ENCODE measurements around the gene COPS3.

Gene COPS3

DNA sequence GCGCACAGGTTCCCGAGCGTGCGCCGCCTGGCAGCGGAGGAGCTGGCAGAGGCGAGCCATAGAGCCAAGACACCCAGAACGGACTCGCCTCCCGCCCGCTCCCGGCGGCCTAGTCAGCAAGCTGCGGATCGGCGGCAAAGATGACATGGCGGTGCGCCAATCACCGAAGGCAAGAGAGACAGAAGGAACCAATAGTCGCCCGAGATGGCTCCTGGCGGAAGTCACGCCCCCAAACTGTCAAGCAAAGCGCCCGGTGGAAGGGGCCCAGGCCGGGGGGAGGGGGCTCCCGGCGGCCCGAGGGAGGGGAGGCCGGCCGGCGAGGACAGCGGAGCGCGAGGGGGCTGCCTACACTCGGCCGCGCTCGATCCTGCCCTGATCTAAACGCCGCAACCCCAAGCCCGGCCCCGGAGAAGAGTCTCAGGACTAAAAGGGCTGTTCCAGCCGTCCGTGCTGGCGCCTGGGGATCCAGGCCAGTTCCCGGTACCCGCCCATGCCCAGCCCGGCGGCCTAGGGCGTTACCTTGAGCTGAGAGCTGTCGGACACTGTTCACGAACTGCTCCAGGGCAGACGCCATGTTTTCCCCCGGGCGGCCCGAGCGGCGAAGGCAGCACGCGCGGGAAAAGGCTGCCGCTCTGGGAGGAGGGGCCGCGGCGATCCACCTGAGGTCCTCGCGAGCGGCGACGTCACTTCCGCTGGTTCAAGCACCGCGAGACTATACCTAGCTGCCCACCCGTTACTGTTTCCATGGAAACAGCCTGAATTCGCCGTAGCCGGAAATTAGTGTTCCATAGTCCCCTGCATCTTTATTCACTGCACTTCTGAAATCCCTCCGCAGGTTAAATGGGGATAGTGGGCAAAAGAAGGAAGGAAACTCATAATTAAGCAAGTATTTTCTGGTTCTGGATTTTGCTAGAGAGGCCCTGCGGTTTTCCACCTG lies at the start of gene COPS3:
Gene COPS3 (minus strand): TSS at position 634 of the 937 bp plus-strand sequence. CDS start 60 bp downstream, at position 574.
- peak; percentile 96 to 97 for DNase-seq (ENCODE audit: low read depth in 2 of 2)

DNA sequence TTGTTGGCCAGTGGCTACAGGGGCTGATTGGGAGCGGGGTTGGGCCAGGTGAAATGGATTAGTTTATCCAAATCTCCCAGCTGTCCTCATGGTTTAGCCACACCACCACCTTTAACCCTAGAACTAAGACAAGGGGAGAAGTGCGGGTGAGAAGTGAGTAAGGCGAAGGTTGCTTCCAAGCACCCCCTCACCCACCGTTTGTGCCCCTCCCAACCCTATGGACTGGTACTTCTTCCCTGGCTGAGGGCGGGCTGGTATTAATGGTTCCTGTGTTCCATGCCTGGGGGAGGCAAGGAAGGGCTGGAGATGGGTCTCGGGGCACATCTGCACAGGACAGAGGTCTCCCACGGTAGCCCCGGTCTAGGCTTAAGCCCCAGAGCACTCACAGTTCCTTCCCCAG lies 47.2 kb upstream of the COPS3 start:
- DNase-seq (ENCODE audit: low read depth in 2 of 2), result no peak

DNA sequence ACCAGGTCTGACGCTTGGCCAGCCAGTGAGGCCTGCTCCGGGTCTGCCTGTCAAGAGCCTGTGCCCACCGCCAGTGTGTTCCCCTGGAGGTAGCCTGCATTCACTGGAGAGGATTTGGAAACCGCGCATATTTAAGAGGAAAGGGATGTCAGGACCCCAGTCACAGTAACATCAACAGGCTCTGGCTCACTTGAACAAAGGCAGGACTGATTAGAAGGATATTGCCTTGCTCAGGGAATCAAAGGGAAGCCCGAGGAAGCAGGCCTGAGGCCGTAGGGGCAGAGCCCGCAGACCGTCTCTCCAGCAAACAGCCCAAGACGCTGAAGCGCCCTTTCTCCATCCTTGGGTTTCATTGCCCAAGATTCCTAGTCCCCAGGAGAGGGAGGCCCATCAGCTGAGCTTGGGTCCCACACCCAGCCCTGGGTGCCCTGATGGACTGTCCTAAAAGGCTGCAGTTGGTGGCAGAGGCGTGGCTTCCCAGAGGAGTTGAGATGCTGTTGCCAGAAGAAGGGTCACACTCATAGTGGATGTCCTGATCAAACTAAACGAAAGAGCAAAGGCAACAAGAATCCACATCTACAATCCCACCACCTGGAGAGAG lies 45.3 kb upstream of the COPS3 start:
- DNase-seq (ENCODE audit: low read depth in 2 of 2), result no peak

DNA sequence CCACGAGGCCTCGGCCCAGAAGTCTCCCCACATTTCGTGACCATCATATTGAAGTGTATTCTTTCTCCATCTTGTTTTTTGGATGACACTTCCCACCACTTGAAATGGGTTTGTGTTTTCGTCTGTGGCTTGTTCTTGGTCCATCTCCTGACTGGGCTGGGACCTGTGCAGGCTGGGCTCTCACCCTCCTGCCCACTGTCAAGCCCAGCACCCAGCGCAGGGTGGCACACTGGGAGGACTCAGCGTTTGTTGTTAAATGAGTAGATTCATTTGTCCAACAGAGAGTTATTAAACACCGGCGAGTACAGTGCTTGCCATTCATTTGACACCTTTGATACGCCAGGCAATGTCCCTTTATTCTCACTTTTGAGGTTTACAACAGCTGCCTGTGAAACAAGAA lies 44.8 kb upstream of the COPS3 start:
- no peak for DNase-seq (ENCODE audit: low read depth in 2 of 2)

DNA sequence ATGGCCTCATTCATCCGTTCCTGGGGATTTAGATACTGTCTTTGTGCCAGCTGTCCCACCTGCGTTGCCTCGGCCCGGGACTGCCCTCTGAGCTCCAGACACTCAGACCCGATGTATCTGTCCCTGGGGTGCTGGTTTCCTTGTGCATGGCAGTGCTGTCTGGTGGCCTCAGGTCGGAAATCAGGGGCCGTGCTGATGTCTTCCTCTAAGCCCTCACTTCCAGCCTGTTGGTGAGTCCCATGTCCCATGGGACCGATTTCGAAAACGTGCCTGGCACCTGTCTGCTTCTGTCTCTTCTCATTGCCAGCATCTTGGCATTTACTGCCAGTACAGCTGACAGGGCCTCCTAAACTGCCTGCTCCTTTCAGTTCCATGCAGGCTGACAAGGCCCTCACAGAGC lies 44.2 kb upstream of the COPS3 start:
- DNase-seq (ENCODE audit: low read depth in 2 of 2), result no peak

DNA sequence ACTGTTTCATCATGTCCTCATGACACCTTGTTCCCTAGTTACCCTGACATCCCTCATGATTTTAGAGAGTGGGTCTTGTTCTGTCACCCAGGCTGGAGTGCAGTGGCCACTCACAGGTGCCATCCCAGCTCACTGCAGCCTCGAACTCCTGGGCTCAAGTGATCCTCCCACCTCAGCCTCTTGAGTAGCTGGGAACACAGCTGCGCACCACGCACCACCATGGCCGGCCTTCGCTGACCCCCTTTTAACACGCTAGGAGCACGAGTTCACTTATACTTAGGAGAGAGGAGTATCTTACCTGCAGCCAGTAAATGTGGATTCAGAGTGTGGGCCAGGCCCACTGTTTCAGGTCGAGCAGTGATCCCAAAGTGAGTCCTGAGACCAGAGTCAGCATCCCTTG lies 43.6 kb upstream of the COPS3 start:
- no peak for DNase-seq (ENCODE audit: low read depth in 2 of 2)

DNA sequence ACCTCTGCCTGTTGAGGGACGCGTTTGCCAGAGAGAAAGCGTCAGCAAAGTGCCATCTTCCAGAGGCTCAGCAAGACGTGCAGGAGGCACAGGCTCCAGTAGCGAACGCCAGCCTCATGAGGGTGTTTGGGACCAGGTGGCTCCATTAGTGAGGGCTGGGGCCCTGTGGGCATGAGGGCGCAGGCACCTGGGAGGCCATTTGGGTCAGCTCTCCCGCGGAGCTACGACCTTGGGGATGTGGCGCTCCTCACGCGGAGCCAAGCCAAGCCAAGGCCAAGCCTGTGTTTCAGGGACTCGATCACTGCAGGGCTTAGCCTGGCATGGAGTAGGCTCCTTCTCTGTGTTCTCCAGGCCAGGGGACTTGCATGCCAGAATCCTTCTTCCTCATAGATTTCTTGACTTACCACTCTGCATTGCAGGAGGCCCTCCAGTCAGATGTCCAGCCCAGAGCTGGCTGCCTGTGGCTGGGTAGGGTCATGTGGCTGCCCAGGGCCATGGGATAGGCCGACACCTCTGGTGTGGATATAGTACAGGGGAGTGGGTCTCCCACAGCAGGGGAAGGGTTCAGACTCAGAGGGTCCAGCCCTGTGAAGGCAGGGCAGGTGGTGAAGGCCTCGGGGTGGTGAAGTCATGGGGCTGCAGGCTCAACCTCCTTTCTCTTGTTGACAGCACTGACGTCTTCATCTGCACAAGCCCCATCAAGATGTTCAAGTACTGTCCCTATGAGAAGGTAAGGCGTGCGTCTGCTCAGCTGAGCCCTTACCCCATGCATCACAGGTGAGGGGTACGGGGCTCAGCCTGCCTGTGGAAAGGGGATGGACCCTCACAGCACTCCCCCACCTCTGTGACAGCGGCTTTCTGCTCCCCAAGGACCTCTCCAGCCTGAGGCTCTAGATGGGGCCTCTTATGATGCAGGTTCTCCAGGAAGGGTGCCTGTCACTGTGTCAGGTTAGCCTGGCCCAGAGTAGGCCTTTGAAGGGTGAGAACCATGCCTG lies 41.8 kb upstream of the COPS3 start:
- DNase-seq (ENCODE audit: low read depth in 2 of 2), result no peak

DNA sequence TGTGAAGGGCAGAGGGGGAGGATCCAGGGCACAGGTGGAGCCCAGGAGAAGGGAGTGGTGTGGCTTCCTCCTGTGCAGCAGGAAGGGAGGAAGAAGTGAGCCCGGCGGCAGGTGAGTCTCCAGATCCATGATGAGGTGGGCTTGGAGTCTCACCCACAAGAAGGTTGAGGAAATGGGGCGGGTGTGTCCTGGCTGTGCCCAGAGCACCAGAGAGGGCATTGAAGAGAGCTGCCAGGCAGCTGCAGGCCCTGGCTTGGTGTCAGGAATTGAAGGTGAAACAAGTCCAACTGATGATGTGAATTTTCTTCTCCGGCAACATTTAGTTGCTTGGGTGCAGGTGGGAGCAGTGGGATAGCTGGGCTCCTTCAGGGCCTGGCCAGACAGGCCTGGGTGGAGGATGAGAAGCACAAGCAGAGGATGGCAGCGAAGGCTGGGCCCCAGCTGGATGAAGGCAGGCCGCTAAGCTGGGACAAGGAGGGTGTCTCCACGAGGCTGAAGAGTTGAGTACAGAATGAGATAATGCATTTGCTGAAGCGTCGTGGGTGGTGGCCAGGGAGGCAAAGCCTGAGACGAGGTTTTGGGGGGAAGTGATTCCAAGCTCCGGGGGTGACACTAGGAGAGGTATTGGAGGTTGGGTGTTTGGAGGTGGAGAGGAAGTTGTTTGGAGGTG lies 40.4 kb upstream of the COPS3 start:
- DNase-seq (ENCODE audit: low read depth in 2 of 2), result no peak

DNA sequence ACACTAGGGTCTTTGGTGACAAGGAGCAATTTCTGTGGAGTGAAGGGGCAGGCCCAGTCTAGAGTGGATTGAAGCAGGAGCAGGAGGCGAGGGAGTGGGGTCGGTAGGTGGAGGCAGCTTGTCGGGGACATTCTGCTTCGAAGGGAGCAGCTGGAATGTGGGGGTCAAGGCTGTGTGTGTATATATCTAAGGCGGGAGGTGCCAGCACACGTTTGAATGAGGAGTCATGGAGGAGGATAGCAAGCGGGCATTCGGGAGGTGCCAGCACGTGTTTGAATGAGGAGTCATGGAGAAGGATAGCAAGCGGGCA lies 39.8 kb upstream of the COPS3 start:
- no peak for DNase-seq (ENCODE audit: low read depth in 2 of 2)

DNA sequence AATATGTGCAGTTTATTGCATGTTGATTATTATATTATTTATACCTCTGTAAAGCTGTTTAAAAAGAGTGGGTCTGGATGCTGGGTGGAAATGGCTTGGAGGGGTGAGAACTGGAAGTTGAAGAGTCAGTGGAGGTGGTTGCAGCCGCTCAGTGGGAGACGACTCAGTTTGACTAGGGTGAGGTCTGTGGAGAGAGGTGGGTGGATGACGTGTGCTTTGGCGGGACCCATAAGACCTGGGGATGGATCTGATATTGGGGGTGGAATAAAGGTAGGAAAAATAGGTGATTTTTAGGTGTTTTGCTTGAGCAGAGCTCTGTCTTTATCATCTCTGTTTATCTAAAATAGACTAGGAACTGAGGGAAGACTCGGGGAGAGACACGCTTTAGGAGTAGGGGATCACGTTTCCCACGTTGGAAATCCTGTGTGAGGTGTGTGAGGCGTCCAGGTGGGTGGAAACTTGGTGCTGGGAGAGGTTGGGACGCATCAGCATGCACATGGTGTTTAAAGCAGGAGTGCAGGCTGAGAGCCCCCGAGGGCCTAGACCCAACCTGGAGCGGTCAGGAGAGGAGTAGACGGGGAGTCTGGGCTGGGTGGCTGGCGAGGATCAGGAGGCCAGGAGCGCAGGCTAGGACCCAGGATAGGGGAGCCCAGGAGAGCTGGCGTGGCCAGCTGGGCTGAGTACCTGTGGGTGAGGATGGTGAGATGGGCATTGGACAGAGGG lies 39.3 kb upstream of the COPS3 start:
- no peak for DNase-seq (ENCODE audit: low read depth in 2 of 2)

DNA sequence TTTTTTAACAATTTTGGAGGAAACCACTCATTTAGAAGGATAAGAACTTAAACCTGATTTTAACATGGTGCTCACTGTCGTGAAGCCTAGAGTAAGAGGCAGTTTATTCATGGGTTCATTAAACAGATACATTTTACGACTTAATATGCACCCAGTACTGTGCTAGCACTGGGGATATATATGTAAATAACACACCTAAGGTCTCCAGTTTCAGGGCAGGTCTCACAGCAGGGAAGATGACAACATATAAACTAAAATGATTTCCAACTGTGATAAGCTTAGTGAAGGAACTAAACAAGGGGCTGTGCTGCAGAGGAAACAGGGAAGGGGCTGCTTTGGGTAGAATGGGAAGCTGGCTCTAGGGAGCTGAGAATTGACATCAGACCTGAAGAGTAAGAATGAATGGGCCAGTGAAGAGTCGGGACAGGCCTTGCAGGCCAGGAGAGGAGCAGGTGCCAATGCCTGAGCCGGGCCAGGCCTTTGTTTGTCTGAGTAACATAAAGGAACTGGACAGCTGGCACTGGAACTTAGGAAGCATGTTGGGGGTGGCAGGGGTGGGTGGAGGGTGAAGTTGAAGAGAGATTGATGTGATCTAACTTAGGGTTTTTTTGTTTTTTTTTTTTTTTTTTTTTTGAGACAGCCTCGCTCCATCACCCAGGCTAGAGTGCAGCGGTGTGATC lies 34.2 kb upstream of the COPS3 start:
- no peak for DNase-seq (ENCODE audit: low read depth in 2 of 2)

DNA sequence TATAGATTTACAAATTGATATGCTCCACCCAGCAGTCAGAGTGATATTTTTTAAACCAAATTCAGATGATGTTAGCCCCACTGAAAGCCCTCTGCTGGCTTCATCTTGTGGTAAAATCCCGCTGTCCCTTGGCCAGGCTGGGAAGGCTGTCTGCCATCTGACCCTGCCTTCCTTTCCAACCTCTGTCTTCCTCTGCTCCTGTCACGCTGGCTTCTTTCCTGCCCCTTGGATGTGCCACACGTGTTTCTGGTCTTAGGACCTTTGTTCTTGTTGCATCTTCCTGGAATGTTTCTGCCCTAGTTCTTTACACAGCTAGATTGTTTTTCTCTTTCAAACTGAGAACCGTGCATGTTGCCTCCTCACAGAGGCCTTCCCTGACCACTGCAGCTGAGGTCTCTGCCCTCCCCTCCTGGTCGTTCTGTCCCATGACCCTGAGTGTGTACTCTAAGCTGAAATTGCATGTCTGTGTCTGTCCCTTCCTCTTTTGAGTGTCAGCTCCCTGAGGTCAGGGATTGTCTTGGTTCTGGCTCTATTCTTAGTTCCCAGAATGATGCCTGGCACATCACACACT lies 33.5 kb upstream of the COPS3 start:
- DNase-seq (ENCODE audit: low read depth in 2 of 2), result no peak

DNA sequence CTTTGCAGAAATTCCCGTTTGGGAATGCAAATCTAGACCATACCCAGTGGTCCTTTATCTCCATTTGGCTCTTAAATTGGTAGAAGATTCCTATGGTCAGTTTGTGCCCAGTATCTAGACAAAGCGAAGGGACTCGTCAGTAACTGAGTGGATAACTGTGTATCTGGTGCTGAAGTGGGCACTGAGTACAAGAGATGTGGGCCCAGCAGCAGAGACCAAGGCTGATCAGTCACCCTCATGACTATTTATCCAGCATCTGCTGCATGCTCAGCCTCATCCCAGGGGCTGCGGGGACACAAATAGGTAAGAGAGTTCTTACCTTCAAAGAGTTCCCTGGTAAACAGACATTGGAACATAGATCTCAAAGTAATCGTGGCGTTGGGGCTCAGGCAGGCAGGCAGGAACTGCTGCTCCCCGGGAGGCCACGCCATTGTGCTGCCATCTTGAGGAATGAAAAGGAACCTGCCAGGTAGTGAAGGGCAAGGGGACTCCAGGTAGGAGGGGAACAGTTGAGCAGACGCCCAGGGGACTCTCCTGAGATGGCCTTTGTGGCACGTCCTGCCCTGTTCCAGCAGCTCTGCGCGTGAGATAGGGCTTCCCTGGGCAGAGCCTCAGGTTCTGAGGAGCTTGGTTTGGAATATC lies 32.4 kb upstream of the COPS3 start:
- peak; percentile 41 to 66 for DNase-seq (ENCODE audit: low read depth in 2 of 2)

DNA sequence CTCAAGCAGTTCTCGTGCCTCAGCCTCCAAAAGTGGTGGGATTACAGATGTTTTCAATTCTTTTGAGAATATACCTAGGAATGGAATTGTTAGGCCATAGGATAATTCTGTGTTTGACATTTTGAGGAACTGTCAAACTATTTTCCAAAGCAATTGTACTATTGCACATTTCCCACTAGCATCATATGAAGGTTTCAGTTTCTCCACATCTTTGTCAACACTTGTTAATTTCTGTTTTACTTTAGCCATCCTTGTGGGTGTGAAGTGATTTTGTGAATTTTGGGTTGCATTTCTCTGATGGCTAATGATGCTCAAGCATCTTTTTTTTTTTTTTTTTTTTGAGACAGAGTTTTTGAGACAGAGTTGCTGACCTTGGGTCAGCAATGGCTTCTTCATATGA lies 28.3 kb upstream of the COPS3 start:
- DNase-seq (ENCODE audit: low read depth in 2 of 2), result no peak

DNA sequence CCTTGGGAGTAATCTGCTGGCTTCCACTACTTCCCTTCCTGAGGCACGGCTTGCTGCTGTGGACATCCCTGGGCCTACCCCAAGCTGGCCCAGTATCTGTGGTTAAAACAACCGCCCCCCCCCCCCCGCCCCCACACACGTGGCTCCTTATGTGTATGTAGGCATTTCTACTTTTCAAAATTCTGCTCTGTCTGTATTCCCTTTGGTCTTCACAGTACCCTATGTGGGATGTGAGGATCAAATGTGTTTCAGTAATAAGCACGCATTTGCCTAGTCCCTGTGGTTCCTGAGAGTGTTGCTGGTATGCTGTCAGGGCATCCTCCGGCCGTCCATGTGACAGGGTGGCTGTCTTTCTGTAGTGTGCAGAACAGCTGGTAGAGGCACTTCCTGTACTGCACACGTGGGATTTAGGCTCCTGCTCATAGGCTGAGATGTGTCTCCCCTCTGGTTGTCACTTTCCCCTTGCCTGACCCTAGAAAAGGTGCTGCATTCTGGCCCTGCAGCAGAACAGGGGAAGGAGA lies 24.3 kb upstream of the COPS3 start:
- peak in 1 of 2 donors; percentile 38 for DNase-seq (ENCODE audit: low read depth in 2 of 2)

DNA sequence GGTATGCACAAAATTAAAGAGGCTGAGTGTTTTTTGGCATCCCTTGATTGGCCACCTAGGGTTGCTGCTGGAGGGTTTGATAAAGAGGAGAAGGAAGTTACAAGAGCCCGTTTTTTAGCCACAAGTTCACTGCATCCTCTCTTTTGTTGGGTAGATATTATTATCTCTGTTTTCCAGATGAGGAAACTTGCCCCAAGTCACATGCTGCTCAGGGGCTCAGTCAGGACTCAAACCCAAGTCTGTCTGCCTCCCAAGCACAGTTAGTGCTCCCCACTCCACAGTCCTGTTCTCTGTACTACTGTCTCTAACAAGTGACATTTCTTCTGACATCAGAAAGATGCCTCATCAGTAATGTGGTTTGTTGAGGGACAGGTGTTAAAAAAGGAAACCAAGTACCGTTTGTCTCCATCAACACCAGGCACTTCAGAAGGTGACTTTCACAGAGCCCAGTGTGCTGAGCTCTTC lies 23.5 kb upstream of the COPS3 start:
- no peak for DNase-seq (ENCODE audit: low read depth in 2 of 2)

DNA sequence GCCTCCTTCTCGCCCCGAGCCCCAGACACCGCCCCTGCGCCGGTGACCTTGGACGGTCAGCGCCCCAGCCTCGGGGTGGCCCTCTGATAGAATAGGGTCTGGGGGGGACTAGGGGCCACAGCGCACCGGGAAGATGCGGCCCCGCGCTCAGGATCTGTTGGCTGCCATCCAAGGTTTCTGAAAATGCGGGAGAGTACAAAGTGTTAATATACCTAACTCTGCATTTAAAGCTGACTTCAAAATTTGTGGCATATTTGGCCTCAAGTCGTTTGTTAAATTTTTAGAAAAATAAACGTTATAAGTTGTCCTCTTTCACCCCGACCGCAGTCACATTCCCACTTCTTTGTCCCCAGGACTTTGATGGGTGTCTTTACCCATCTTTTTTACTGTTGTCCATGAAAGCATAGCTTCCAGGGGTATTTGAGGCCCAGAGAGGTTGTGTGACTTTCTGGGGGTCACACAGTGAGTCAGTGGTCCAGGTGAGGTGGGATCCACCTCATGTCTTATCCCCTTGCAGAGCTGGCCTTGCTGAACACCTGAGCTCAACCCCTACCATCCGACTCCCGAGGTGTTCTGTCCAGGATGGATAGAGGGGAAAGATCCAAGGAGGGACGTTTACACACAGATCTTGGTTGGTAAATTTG lies 22.9 kb upstream of the COPS3 start:
- DNase-seq (ENCODE audit: low read depth in 2 of 2), result no peak

DNA sequence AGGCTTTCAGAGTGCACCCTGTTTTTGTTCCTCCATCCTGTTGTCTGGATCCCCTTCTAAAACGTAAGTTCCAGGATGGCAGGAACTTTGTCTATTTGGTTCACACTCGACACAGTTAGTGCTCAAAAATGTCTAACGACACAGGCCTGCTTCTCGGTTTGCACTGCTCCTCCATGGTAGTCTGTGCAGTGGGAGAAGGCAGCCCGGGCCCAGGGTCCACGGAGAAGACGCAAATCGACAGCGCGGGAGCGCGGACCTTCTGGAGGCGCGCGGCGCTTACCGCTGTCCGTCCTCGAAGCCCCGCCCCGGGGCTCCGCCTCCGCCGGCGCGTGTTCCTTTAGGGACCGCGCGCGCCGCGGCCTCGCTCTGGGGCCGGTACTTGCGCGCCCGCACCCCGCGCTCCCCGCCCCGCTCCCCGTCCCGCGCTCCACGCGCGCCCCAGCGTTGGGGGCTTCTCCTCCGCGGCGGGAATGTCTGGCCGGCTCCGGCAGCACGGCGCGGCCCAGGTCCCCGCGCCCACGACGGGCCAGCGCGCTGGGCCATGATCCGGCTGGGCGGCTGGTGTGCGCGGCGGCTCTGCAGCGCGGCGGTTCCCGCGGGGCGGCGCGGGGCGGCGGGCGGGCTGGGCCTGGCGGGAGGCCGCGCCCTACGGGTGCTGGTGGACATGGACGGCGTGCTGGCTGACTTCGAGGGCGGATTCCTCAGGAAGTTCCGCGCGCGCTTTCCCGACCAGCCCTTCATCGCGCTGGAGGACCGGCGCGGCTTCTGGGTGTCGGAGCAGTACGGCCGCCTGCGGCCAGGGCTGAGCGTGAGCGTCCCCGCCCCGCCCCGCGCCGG lies 22.2 kb upstream of the COPS3 start, which contains the start of gene NT5M:
Gene NT5M (plus strand): TSS at position 364 of the 837 bp plus-strand sequence. CDS start 178 bp downstream, at position 542.
- peak; percentile 38 to 71 for DNase-seq (ENCODE audit: low read depth in 2 of 2)
